CD4-positive, alpha-beta T cell treated with Interferon gamma for 1 hour (primary cell): ENCODE measurements around the gene RIPPLY2.
"Not testable (repeated sequence)": the region's sequence is repeated elsewhere in the genome, so short reads cannot be mapped to it uniquely, and the experiment has no call there.

Source experiments
- DNase-seq: peaks from one replicate; pipeline ENCODE4 v3.0.0-alpha.2; 2020

RIPPLY2 gene

DNA sequence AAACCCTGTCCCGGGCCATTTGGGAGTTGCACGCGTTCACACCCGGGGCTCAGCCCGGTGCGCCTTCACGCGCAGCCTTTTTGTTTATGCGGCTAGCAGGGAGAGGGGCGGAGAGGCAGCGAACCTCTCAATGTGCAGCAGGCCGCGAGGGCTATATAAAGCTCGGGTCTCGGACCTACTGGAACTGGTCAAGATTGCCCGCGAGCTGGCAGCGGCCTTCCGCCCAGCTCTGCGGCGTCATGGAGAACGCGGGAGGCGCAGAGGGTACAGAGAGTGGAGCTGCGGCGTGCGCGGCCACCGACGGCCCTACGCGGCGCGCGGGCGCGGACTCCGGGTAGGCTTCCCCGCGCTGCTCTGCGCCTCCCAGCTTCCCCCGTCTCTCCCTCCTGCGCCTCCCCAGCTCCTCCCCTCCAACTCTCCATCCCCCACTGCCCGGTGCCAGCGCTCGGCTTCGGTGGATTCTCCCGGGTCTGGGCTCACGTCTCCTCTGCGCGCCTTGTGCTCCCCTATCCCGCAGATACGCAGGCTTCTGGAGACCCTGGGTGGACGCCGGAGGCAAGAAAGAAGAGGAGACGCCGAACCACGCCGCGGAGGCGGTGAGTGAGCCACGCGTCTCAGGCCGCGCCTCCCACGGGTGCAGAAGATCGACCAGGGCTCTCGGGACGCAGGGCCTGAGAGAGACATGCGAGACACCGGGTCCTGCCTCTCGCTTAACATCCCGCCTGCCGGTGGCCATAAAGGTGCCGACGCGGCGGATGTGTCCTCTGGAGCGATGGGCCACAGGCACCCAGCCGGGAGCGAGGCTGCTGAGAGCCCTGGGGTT lies at the start of gene RIPPLY2:
RIPPLY2 (plus strand) TSS at position 183 of the 823 bp plus-strand sequence; CDS start at position 240, 57 bp downstream.
- no peak for DNase-seq

DNA sequence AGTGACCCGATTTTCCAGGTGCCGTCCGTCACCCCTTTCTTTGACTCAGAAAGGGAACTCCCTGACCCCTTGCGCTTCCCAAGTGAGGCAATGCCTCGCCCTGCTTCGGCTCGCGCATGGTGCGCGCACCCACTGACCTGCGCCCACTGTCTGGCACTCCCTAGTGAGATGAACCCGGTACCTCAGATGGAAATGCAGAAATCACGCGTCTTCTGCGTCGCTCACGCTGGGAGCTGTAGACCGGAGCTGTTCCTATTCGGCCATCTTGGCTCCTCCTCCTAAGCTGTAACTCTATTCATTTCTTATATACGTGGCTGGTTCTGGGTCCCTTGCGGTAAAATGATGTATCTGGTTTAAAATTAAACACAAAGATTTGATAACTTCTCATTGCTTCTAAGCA lies 49.7 kb upstream of the RIPPLY2 start:
- DNase-seq: not testable (repeated sequence)

- no peak for DNase-seq
Observed at GRCh38 chr6:83804886-83805285, 48.3 kb upstream of the RIPPLY2 start.

GRCh38 chr6:83808005-83808404 lies 45.2 kb upstream of the RIPPLY2 start:
- no peak for DNase-seq

DNA sequence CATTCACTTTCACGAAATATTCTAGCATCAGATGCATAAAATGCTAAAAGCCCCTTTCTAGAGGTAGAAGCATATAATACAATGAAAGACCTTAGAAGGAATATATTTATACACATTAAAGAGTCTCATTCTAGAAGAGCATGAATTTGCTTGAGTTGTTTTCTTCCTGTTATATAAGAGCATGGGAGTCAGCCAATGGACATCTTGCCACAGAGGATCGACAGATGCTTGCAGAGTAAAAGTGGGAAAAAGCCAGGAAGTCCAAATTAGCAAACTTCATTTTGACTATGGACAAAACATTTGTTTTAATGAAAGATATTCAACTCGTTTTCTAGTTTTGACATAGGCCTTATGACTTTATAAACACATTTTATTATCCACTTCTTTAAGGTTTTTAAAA lies 44.2 kb upstream of the RIPPLY2 start:
- no peak for DNase-seq

DNA sequence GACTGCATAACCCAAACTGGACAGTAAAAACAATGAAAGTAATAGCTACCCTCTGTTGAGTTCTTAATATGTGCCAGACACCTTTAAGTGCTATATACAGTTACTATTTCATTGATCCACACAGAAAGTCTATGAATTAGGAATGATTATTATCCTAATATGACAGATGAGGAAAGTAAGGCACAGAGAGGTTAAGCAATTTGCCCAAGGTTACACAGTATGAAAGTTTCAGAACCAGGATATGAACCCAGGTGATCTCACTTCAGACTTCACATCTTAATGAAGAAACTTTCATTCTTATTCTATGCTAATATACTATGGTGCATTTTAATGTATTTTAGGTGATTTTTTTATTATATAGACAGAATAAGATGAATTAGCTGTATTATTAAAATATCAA lies 40.6 kb upstream of the RIPPLY2 start:
- no peak for DNase-seq

- no peak for DNase-seq
Observed at GRCh38 chr6:83815631-83816272, 37.4 kb upstream of the RIPPLY2 start.

- DNase-seq: no peak
Observed at GRCh38 chr6:83822629-83823169, 30.5 kb upstream of the RIPPLY2 start.

DNA sequence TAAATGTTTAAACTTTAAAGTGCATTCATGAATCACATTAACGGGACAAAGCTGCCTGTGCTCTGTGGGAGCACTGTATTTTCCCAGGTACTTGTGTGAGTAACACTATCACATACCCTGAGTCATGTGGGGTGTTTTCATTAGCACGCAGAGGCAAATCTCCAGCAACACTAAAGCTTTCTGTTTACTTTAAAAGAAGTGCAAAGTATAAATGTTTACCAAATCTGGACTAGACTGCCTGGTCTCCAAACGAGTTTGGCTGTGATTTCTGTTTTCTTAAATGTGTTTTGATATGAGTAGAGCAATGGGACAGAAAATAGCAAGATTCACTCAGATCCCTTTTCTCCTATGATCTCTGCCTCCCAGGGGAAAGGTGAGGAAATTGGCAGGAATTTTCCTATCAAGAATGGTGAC lies 28.8 kb upstream of the RIPPLY2 start:
- DNase-seq: no peak

DNA sequence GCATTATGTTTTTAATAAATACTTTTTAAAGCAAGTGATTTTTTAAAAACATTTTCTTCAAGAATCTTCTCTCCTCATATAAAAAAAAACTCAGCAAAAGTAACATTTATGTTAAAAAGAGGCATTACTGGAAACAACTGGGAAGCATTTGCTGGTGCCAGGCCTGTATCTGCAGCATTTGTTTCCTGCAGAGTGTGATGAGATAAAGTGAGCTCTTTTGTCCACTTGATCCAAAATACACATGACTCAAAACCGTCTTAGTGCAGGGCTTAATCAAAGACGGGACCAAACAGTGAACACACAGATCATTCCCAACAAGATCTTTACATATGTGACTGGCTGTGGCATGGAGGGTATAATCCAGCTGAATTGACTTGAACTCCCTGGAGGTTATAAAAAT lies 28.3 kb upstream of the RIPPLY2 start:
- DNase-seq: no peak

GRCh38 chr6:83827050-83827449 lies 26.1 kb upstream of the RIPPLY2 start:
- DNase-seq: no peak

- DNase-seq: no peak
Observed at GRCh38 chr6:83838727-83839126, 14.4 kb upstream of the RIPPLY2 start.

DNA sequence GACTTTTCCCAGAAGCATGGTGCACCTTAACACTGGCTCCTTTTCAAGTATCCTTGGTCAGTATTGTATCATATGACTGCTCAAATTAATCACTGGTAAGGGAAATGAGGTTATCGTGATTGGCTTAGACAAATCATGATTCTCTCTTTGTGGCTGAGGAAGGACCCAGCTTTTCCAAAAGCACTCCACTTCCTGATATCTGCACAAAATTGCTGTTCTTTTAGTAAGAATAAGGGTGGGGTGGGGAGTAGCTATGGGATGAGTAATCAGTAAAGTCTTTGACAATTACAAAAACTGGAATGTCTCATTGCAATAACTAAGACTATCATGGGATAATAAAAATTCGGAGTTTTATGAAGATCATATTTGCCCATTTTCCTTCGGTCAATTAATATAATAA lies 9.0 kb upstream of the RIPPLY2 start:
- no peak for DNase-seq

GRCh38 chr6:83846291-83846690 lies 6.9 kb upstream of the RIPPLY2 start:
- DNase-seq: no peak

DNA sequence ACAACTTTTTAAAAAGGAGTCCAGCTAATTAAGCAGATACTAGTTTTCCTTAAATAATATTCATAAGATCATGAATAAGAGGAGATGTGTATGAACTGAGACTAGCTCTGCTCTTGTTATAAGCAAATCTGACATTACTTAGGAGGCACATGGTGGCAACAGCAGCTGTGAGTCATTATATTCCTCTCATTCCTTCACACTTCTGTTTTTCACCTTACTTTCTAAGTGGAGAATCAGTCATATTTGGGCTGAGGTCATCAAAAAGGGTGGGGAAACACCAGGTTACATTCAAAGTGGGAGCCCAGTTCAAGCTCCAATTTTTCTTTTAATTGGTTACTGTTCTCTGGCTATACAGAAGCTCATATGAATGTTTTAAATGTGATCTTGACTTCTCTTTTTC lies 6.0 kb upstream of the RIPPLY2 start:
- no peak for DNase-seq

DNA sequence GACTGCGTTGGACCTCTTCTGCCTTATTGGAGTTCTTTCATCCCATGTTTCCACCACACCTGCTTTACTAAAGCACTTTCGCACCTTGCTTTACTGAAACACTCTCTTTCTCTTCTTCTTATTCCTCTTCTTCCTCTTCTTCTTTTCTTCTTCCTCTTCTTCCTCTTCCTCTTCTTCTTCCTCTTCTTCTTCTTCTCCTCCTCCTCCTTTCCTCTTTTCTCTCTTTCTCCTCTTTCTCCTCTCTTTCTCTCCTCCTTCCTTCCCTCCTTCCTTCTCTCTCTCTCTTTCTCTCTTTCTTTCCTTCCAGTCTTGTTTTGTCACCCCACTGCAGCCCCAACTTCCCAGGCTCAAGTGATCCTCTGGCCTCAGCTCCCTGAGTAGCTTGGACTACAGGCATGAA lies 4.0 kb upstream of the RIPPLY2 start:
- no peak for DNase-seq

DNA sequence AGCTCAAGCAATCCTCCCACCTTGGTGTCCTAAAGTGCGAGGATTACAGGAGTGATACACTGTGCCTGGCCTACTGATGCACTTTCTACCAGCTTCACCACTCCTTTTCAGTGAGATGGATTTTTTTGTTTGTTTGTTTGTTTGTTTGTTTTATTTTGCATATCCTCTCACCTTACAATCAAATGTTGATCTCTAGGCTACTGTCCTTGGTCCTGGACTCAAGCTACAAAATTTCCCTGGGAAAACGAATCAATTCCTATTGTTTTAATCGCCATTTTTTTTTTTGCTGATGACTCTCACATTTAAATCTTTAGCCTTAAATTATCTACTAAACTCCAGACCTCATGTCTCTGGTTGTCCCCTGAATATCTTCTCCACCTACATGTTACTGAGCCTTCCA lies 3.5 kb upstream of the RIPPLY2 start:
- DNase-seq: no peak

- no peak for DNase-seq
Observed at GRCh38 chr6:83852528-83853177, 507 bp upstream of the RIPPLY2 start.

- no peak for DNase-seq
Observed at GRCh38 chr6:83854001-83854501, 891 bp downstream of the RIPPLY2 start.

GRCh38 chr6:83854766-83855165 lies 1.6 kb downstream of the RIPPLY2 start:
- no peak for DNase-seq

DNA sequence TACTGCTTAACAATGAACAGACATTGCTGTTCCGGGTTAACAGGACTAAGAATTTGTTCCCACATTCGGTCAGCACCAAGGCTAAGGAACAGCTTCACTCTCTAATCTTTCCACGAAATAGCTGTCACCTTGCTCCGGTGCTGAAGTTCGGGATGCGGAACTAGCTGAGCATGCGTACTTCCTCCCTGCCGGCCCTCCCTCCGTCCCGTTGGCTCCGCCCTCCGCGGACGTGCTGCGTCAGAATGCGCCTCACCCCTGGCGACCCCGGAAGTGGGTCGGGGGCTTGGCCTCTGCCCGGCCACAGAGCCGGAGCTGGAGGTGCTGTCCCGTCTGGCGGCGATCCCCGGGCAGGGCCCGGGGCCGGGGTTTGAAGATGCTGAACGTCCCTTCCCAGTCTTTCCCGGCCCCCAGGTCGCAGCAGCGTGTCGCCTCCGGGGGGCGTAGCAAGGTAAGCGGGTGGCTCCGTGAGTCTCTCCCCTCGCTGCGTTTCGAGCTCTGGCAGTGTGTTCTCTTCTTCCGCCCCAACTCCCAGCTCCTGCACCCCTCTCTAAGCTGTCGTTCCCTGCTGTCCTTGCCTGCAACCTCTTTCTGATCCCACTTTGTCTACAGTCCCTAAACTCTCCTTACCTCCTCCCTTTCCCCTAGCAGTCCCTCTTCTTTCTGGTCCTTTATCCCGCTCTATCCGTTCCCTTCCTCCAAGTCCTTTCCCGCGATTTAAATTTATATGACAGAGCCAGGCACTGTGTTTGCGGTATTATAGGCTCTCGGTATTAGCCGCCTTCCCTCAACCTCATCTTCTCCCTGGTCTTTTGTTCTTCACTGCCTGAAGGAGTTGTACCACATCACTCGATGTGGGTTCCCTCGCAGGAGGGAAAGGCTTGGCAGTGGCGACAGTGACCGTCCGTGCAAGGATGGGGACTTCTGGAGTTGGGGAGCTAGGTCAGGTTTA lies 6.5 kb downstream of the RIPPLY2 start, which contains the start of gene CYB5R4:
CYB5R4 (plus strand) TSS at position 280 of the 949 bp plus-strand sequence; CDS start at position 374, 94 bp downstream.
- DNase-seq: peak; percentile 91

GRCh38 chr6:83860359-83860755 lies 7.2 kb downstream of the RIPPLY2 start:
- DNase-seq: no peak
